HG03354 (cell line): ENCODE results near the gene IKZF1.

Experiments used
- ATAC-seq: cut with Tn5 transposase; IDR thresholded peaks from one replicate; pipeline ENCODE4 v1.9.1; 2021; ENCODE audit warnings: mild to moderate bottlenecking; ENCODE audit not compliant: unreplicated experiment, poor library complexity, severe bottlenecking

The IKZF1 gene

GRCh38 chr7:50282813-50283605 lies 21.5 kb upstream of the IKZF1 start:
- ATAC-seq = no peak

GRCh38 chr7:50283731-50284130 lies 20.8 kb upstream of the IKZF1 start:
- no peak for ATAC-seq

GRCh38 chr7:50284296-50284695 lies 20.2 kb upstream of the IKZF1 start:
- ATAC-seq = no peak

- no peak for ATAC-seq
These were observed 19.2 kb upstream of the IKZF1 start for GRCh38 chr7:50285269-50285668.

GRCh38 chr7:50287129-50287528 lies 17.4 kb upstream of the IKZF1 start:
- ATAC-seq = no peak

- no peak for ATAC-seq
These were observed 12.3 kb upstream of the IKZF1 start for GRCh38 chr7:50292165-50292757.

GRCh38 chr7:50292763-50293162 lies 11.8 kb upstream of the IKZF1 start:
- peak; percentile 37 for ATAC-seq

GRCh38 chr7:50293509-50294179 lies 10.9 kb upstream of the IKZF1 start:
- ATAC-seq = peak; percentile 70

- ATAC-seq = no peak
These were observed 9.4 kb upstream of the IKZF1 start for GRCh38 chr7:50295133-50295532.

GRCh38 chr7:50296799-50297198 lies 7.7 kb upstream of the IKZF1 start:
- no peak for ATAC-seq

- ATAC-seq = no peak
These were observed 5.5 kb upstream of the IKZF1 start for GRCh38 chr7:50298811-50299562.

- ATAC-seq = no peak
These were observed 4.2 kb upstream of the IKZF1 start for GRCh38 chr7:50300336-50300735.

GRCh38 chr7:50302486-50303334 lies 1.8 kb upstream of the IKZF1 start:
- ATAC-seq = no peak

GRCh38 chr7:50303335-50304128 lies 984 bp upstream of the IKZF1 start:
- peak; percentile 32 for ATAC-seq

GRCh38 chr7:50304911-50305582 lies 531 bp downstream of the IKZF1 start:
- ATAC-seq = peak; percentile 56

GRCh38 chr7:50305583-50306493 lies 1.3 kb downstream of the IKZF1 start:
- no peak for ATAC-seq
